ENCODE results near the gene ITPRIPL1.

Gene ITPRIPL1

GRCh38 chr2:96315005-96315399, 10.1 kb upstream of the ITPRIPL1 start:
- H3K27ac Mint-ChIP-seq = peak overlapping the region; percentile 93
- CTCF ChIA-PET = no interaction called here
- H3K4me3 Mint-ChIP-seq = no peak overlapping the region

GRCh38 chr2:96315400-96316071, 9.6 kb upstream of the ITPRIPL1 start:
- CTCF ChIA-PET = interaction anchor here (1.2 kb wide), 1 partner anchor 8 kb away, joined by 3 read pairs; no protein-coding TSS in a partner anchor
- H3K36me3 Mint-ChIP-seq = peaks cover 22% of the 10 kb centered on the region
- peak overlapping the region; percentile 41 for H3K4me3 Mint-ChIP-seq
- H3K9me3 Mint-ChIP-seq = no peaks in the 10 kb centered on the region
- H3K4me1 Mint-ChIP-seq = peaks cover 52% of the 10 kb centered on the region
- no peaks in the 10 kb centered on the region for H3K27me3 Mint-ChIP-seq
- DNase-seq = peak; percentile 54
- peak overlapping the region; percentile 93 for H3K27ac Mint-ChIP-seq

More at GRCh38 chr2:96315005-96315399, 10.1 kb upstream of the ITPRIPL1 start:
- Mint-ChIP-seq H3K36me3 (peaks cover 22% of the 10 kb centered on the region), H3K9me3 (no peaks in the 10 kb centered on the region), H3K27me3 (no peaks in the 10 kb centered on the region), H3K4me1 (peaks cover 50% of the 10 kb centered on the region)
- DNase-seq = no peak

- Mint-ChIP-seq H3K36me3 (peaks cover 22% of the 10 kb centered on the region), H3K9me3 (no peaks in the 10 kb centered on the region), H3K27ac (no peak overlapping the region), H3K4me3 (no peak overlapping the region), H3K27me3 (no peaks in the 10 kb centered on the region), H3K4me1 (peaks cover 57% of the 10 kb centered on the region)
- CTCF ChIA-PET = interaction anchor here (1.0 kb wide), 1 partner anchor 11 kb away, joined by 3 read pairs; no protein-coding TSS in a partner anchor
- DNase-seq = no peak
Observed at GRCh38 chr2:96316999-96317398, 8.1 kb upstream of the ITPRIPL1 start.

- CTCF ChIA-PET = interaction anchor here (1.0 kb wide), 1 partner anchor 11 kb away, joined by 3 read pairs; no protein-coding TSS in a partner anchor
Observed at GRCh38 chr2:96317584-96317997, 7.5 kb upstream of the ITPRIPL1 start.

GRCh38 chr2:96318723-96319122, 6.4 kb upstream of the ITPRIPL1 start:
- Mint-ChIP-seq H3K36me3 (peaks cover 22% of the 10 kb centered on the region), H3K4me1 (peaks cover 66% of the 10 kb centered on the region), H3K27me3 (no peaks in the 10 kb centered on the region), H3K9me3 (no peaks in the 10 kb centered on the region), H3K27ac (peak overlapping the region; percentile 13), H3K4me3 (peak overlapping the region; percentile 31)
- CTCF ChIA-PET = no interaction called here
- no peak for DNase-seq

More at GRCh38 chr2:96317584-96317997, 7.5 kb upstream of the ITPRIPL1 start:
- no peak for DNase-seq
- H3K27me3 Mint-ChIP-seq = no peaks in the 10 kb centered on the region
- peaks cover 22% of the 10 kb centered on the region for H3K36me3 Mint-ChIP-seq
- H3K9me3 Mint-ChIP-seq = no peaks in the 10 kb centered on the region
- peaks cover 58% of the 10 kb centered on the region for H3K4me1 Mint-ChIP-seq
- H3K27ac Mint-ChIP-seq = peak overlapping the region; percentile 71
- no peak overlapping the region for H3K4me3 Mint-ChIP-seq

- H3K36me3 Mint-ChIP-seq = peaks cover 22% of the 10 kb centered on the region
- CTCF ChIA-PET = interaction anchor here (2.8 kb wide), 1 partner anchor 17 kb away, joined by 13 read pairs; the partner anchor contains the start of gene NCAPH
- H3K27ac Mint-ChIP-seq = peak overlapping the region; percentile 13
- peak overlapping the region; percentile 31 for H3K4me3 Mint-ChIP-seq
- DNase-seq = no peak
- no peaks in the 10 kb centered on the region for H3K9me3 Mint-ChIP-seq
- H3K27me3 Mint-ChIP-seq = no peaks in the 10 kb centered on the region
- H3K4me1 Mint-ChIP-seq = peaks cover 69% of the 10 kb centered on the region
Observed at GRCh38 chr2:96319396-96319795, 5.7 kb upstream of the ITPRIPL1 start.

GRCh38 chr2:96320326-96320725, 4.8 kb upstream of the ITPRIPL1 start:
- CTCF ChIA-PET = interaction anchor here (1.1 to 2.8 kb wide), 4 partner anchors 9 to 187 kb away, joined by 3 to 13 read pairs (median 4); partner anchors contain the start of gene NCAPH
- Mint-ChIP-seq H3K27me3 (no peaks in the 10 kb centered on the region), H3K4me1 (peaks cover 69% of the 10 kb centered on the region), H3K27ac (peak overlapping the region; percentile 92), H3K36me3 (peaks cover 15% of the 10 kb centered on the region), H3K9me3 (no peaks in the 10 kb centered on the region), H3K4me3 (peak overlapping the region; percentile 72)
- DNase-seq = no peak

- DNase-seq = peak; percentile 62
- Mint-ChIP-seq H3K4me3 (peak overlapping the region; percentile 72), H3K4me1 (peaks cover 69% of the 10 kb centered on the region), H3K27ac (peak overlapping the region; percentile 92), H3K36me3 (peaks cover 20% of the 10 kb centered on the region), H3K9me3 (no peaks in the 10 kb centered on the region), H3K27me3 (no peaks in the 10 kb centered on the region)
- CTCF ChIA-PET = interaction anchor here (0.7 to 2.8 kb wide), 8 partner anchors 10 to 187 kb away, joined by 3 to 13 read pairs (median 3); partner anchors contain the start of gene NCAPH
Observed at GRCh38 chr2:96320728-96321622, 4.1 kb upstream of the ITPRIPL1 start.

- Mint-ChIP-seq H3K27ac (no peak overlapping the region), H3K9me3 (no peaks in the 10 kb centered on the region), H3K36me3 (peaks cover 39% of the 10 kb centered on the region), H3K4me1 (peaks cover 77% of the 10 kb centered on the region), H3K4me3 (peak overlapping the region; percentile 85), H3K27me3 (no peaks in the 10 kb centered on the region)
- DNase-seq = no peak
- CTCF ChIA-PET = interaction anchor here (1.0 to 1.3 kb wide), 3 partner anchors 8 to 314 kb away, joined by 3 read pairs; no protein-coding TSS in a partner anchor
Observed at GRCh38 chr2:96323849-96324248, 1.3 kb upstream of the ITPRIPL1 start.

- Mint-ChIP-seq H3K4me3 (peak overlapping the region; percentile 85), H3K4me1 (peaks cover 75% of the 10 kb centered on the region), H3K27ac (peak overlapping the region; percentile 91), H3K9me3 (no peaks in the 10 kb centered on the region), H3K36me3 (peaks cover 39% of the 10 kb centered on the region), H3K27me3 (no peaks in the 10 kb centered on the region)
- DNase-seq = peak; percentile 46
- CTCF ChIA-PET = interaction anchor here (0.9 to 1.8 kb wide), 5 partner anchors 9 to 315 kb away, joined by 3 to 5 read pairs (median 3); partner anchors contain the start of gene NCAPH
Observed at GRCh38 chr2:96324721-96325040, 436 bp upstream of the ITPRIPL1 start.

GRCh38 chr2:96325884-96326255, 753 bp downstream of the ITPRIPL1 start:
- Mint-ChIP-seq H3K27ac (peak overlapping the region; percentile 85), H3K4me3 (peak overlapping the region; percentile 85), H3K4me1 (peaks cover 67% of the 10 kb centered on the region), H3K9me3 (no peaks in the 10 kb centered on the region), H3K27me3 (no peaks in the 10 kb centered on the region), H3K36me3 (peaks cover 39% of the 10 kb centered on the region)
- DNase-seq = peak; percentile 75
- CTCF ChIA-PET = interaction anchor here (1.2 to 1.8 kb wide), 2 partner anchors 9 to 16 kb away, joined by 4 to 5 read pairs; partner anchors contain the start of gene NCAPH

- H3K4me1 Mint-ChIP-seq = peaks cover 71% of the 10 kb centered on the region
- CTCF ChIA-PET = interaction anchor here (1.2 to 1.8 kb wide), 2 partner anchors 8 to 16 kb away, joined by 4 to 5 read pairs; partner anchors contain the start of gene NCAPH
- peak overlapping the region; percentile 85 for H3K27ac Mint-ChIP-seq
- DNase-seq = no peak
- H3K36me3 Mint-ChIP-seq = peaks cover 41% of the 10 kb centered on the region
- peak overlapping the region; percentile 85 for H3K4me3 Mint-ChIP-seq
- no peaks in the 10 kb centered on the region for H3K9me3 Mint-ChIP-seq
- H3K27me3 Mint-ChIP-seq = no peaks in the 10 kb centered on the region
Observed at GRCh38 chr2:96326564-96326963, 1.4 kb downstream of the ITPRIPL1 start.

GRCh38 chr2:96326990-96327820, 2.1 kb downstream of the ITPRIPL1 start:
- CTCF ChIA-PET = interaction anchor here (1.2 kb wide), 1 partner anchor 15 kb away, joined by 4 read pairs; no protein-coding TSS in a partner anchor
- H3K4me1 Mint-ChIP-seq = peaks cover 68% of the 10 kb centered on the region

More at GRCh38 chr2:96326990-96327820, 2.1 kb downstream of the ITPRIPL1 start:
- peak overlapping the region; percentile 85 for H3K4me3 Mint-ChIP-seq
- no peaks in the 10 kb centered on the region for H3K9me3 Mint-ChIP-seq
- no peak for DNase-seq
- no peak overlapping the region for H3K27ac Mint-ChIP-seq
- no peaks in the 10 kb centered on the region for H3K27me3 Mint-ChIP-seq
- peaks cover 41% of the 10 kb centered on the region for H3K36me3 Mint-ChIP-seq
